HG03139 (cell line): ENCODE results near the gene ARIH1.
A peak's percentile ranks its signal among the peaks of the same experiment; 100 is the strongest.
"Not testable (repeated sequence)": the region's sequence is repeated elsewhere in the genome, so short reads cannot be mapped to it uniquely, and the experiment has no call there.

Source experiments
- ATAC-seq: cut with Tn5 transposase; IDR thresholded peaks from one replicate; pipeline ENCODE4 v1.9.1; 2021; ENCODE audit not compliant: unreplicated experiment

The ARIH1 gene, protein sequence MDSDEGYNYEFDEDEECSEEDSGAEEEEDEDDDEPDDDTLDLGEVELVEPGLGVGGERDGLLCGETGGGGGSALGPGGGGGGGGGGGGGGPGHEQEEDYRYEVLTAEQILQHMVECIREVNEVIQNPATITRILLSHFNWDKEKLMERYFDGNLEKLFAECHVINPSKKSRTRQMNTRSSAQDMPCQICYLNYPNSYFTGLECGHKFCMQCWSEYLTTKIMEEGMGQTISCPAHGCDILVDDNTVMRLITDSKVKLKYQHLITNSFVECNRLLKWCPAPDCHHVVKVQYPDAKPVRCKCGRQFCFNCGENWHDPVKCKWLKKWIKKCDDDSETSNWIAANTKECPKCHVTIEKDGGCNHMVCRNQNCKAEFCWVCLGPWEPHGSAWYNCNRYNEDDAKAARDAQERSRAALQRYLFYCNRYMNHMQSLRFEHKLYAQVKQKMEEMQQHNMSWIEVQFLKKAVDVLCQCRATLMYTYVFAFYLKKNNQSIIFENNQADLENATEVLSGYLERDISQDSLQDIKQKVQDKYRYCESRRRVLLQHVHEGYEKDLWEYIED

DNA sequence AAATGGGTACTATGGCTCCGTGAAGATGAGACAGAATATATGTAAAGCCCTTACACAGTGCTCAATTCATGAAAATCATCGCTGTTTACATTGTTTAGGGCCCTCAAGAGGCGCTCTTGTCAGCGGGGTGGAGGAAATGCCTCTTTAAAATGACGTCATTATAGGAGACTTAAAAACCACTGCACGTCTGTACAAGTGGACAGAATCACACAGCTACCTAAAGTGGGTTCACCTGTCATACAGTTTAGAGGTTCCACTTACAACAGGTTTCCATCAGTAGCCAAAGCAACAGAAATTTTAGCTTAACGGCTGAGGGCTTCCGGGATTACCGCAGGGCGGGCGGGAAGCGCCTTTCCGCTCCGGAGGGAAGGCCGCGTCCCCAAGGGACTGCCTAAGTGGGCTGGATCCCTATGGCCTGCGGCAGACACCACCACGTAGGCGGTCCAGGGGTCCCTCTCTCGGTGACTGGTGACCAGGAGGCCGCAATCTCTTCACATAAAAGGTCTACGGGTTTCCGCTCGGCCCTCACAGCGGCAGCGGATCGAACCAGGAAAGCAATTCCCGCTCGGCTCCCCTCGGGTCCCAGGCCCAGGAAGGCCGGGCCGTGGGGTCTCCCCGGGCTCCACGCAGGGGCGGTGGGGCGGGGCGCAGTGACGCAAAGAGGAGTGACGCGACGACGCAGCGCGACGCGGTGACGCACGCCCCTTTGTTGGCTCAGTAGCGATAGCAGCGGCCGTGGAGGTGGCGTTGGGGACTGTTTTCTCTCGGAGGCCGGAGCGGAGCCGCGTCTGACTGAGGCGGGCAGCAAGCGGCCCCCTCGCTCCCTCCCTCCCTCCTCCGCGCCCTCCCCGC, at the start of gene ARIH1:
ARIH1 (plus strand) TSS at position 717 of the 852 bp plus-strand sequence. CDS start 310 bp downstream, outside the sequence.
- ATAC-seq = peak; percentile 77

DNA sequence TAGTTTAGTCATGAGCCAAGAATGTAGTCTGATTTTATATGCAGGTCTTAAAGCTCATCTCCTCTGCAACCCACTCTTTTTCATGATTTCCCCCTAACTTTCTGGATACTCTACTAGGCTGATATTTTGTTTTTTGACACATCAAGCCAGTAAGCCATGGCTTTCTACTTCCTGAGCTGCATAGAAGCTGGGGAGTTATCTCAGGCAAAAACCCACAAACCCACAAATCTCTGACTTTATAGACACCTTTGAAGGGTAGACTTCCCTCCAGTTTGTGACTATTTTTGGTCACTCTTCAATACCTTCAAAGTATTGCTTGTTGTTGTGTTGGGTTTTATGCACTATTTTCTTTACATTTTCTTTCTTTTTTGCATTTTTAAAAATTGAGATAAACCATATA, 47.4 kb upstream of the ARIH1 start:
- no peak for ATAC-seq

DNA sequence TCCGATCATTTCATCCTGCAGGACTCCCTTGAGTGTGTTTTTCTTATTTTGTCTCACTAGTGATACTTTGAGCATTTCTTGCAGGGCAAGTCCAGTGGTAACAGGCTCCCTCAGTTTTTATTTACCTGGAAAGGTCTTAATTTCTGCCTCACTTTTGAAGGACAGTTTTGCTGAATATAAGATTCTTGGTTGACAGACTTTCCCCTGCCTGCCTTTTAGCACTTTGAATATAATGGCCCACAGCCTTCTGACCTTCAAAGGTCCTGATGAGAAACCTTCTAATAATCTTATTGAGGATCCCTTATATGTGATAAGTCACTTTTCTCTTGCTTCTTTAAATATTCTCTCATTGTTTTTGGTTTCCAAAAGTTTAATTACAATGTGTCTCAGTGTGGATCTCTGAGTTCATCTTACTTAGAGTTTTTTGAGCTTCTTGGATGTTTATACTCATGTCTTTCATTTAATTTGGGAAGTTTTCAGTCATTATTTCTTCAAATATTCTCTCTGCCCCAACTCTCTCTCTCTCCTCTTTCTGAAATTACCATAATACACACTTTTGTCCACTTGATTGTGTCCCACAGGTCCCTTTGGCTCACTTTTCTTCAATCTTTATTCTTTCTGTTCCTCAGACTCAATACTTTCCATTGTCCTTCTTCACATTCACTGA, 36.3 kb upstream of the ARIH1 start:
- no peak for ATAC-seq

DNA sequence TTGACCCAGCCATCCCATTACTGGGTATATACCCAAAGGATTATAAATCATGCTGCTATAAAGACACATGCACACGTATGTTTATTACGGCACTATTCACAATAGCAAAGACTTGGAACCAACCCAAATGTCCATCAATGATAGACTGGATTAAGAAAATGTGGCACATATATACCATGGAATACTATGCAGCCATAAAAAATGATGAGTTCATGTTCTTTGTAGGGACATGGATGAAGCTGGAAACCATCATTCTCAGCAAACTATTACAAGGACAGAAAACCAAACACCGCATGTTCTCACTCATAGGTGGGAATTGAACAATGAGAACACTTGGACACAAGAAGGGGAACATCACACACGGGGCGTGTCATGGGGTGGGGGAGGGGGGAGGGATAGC, 31.3 kb upstream of the ARIH1 start:
- not testable (repeated sequence) for ATAC-seq

DNA sequence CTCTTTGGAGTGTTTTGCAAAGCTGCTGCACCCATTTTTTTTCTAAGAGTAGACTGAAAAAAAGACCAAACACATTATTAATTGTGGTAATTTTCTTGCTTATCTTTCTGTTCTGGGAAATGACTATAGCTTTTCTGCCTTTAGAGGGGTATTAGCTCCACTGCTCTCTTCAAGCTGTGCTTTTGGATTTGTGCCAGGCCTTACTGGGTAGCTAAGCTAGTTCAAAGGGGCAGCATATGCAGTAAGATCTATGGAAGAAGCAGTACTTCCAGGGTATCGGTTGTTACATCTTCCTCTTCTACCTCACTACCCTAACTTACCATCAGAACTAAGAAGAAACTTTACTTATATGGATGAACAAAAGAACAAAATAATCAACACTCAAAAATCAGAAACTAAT, 28.7 kb upstream of the ARIH1 start:
- no peak for ATAC-seq

DNA sequence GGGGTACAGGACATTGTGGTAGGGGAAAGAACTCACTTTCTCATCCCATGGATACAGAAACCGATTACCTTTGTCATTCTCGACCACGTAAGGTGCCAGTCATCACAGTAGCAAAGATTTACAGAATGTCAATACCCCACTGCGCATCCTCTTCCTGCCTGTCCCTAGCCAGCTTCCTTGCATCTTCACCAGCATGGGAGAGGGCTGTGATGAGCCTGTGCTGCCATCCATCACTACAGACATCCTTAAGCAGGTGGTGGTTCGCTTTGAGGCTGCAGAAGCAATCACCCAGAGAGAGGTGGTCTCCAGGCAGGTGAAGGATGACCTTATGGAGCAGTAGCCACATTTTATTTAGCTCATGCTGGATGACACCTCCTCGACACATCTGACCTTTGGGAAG, 23.3 kb upstream of the ARIH1 start:
- ATAC-seq = no peak

DNA sequence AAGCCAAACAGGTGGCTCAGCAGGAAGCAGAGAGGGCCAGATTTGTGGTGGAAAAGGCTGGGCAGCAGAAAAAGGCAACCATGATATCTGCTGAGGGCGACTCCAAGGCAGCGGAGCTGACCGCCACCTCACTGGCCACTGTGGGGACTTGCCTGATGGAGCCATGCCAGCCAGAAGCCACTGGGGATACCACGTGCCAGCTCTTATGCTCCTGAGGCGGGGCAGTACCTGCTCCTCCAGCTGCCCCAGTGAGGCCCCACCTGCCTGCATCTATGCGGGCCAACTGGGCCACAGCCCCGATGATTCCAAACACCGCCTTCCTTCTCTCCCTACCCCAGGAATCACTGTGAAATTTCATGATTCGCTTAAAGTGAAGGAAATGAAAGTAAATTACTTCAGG, 22.9 kb upstream of the ARIH1 start:
- no peak for ATAC-seq

DNA sequence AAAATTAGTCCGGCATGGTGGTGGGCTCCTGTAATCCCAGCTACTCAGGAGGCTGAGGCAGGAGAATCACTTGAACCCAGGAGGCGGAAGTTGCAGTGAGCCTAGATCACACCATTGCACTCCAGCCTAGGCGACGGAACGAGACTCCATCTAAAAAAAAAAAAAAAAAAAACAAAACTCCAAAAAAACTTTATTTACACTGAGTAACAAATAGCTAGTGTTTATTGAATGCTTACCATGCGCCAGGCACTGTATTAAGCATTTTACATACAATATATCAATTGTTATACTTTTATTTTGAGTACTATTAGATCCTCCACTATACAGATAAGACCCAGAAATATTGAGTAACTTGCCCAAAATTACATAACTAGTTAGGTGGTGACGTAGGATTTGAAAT, 17.4 kb upstream of the ARIH1 start:
- no peak for ATAC-seq

DNA sequence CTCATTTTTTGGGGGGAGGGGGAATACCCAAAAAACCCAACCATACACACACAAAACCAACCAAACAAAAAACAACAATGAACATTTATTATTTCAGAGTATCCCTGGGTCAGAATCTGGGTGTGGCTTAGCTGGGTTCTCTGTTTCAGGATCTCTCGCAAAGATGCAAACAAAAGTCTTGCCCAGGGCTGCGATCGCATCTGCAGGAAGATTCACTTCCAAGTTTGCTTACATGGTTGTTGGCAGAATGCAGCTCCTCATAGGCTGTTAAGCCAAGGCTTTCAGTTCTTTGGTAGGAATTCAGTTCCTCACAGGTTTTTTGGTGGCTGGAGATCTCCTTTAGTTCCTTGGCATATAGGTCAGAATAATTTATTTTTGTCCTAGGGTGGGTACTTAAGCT, 13.7 kb upstream of the ARIH1 start:
- ATAC-seq = no peak

DNA sequence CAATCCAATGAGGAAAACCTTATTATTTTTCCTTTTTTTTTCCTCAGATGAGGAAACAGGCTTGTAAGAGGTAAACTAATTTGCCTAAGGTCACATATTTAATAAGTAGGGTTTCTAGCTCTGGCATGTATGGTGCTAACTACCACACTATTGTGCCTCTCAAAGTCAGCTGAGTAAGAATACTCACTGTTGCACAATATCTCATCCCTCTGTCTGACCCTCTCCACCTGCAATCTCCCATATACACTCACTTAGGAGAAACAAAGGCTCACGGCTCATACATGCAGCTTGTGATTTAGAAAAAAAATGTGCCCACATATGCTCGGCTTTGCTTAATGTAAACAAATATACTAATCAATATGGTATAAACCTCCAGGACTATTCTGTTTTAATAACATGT, 10.4 kb upstream of the ARIH1 start:
- ATAC-seq = no peak

DNA sequence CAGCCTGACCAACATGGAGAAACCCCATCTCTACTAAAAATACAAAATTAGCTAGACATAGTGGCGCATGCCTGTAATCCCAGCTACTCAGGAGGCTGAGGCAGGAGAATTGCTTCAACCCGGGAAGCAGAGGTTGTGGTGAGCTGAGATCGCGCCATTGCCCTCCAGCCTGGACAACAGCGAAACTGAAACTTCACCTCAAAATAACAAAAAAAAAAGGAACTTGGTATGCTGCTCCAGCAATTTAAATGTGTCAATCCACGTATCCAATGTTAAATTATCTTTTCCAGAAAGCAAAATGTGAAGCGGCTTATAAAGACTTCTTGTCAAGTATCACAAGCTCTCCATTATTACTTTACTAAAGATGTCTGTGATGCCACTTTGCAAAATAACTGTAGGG, 9.9 kb upstream of the ARIH1 start:
- ATAC-seq = no peak

DNA sequence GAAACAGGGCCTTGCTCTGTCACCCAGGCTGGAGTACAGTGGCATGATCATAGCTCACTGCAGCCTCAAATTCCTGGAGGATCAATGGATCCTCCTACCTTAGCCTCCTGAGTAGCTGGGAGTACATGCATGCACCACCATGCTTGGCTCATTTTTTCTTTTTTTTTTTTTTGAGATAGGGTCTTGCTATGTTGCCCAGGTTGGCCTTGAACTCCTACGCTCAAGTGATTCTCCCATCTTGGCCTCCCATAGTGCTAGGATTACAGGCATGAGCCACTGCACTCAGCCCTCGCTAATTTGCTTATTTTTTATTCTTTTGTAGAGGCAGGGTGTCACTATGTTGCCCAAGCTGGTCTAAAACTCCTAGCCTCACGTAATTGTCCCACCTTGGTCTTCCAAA, 6.0 kb upstream of the ARIH1 start:
- no peak for ATAC-seq

DNA sequence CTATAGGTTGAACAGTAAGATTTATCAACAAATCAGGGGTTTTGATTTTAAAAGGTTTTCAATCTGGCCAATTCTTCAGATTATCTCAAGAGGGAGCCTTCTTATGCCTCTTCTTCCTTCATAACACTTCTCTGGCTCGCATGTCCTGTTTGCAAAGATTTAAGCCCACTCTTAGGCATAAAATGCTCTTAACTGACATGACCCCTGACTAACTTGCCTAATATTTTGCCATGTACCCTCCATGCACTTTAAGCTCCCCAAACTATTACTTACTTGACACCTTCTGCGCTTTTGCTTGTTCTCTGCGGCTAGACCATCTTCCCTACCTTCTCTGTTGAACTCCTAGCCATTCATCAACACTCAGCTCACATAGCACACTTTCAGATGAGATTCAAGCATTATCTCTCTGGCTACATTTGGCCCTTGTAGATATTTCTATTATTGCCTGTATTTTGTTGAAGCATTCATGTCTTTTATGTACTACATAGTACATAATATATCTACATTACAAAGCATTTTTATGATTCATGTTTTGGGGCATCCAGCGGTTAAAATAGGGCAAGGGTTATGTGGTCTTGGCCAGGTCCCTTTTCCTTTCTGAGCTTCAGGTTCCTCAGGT, 1.0 kb upstream of the ARIH1 start:
- no peak for ATAC-seq

DNA sequence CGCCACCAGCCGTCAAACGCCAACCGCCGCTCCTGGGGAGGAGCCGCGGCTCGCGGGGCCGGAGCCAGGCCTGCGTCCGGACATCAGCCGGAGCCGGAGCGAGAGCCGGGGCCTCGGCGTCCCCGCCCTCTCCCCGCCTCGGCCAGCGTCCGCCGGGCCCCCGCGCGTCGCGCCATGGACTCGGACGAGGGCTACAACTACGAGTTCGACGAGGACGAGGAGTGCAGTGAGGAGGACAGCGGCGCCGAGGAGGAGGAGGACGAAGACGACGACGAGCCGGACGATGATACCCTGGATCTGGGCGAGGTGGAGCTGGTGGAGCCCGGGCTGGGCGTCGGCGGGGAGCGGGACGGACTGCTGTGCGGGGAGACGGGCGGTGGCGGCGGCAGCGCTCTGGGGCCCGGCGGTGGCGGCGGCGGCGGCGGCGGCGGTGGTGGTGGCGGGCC, 359 bp downstream of the ARIH1 start:
- ATAC-seq = peak; percentile 4

DNA sequence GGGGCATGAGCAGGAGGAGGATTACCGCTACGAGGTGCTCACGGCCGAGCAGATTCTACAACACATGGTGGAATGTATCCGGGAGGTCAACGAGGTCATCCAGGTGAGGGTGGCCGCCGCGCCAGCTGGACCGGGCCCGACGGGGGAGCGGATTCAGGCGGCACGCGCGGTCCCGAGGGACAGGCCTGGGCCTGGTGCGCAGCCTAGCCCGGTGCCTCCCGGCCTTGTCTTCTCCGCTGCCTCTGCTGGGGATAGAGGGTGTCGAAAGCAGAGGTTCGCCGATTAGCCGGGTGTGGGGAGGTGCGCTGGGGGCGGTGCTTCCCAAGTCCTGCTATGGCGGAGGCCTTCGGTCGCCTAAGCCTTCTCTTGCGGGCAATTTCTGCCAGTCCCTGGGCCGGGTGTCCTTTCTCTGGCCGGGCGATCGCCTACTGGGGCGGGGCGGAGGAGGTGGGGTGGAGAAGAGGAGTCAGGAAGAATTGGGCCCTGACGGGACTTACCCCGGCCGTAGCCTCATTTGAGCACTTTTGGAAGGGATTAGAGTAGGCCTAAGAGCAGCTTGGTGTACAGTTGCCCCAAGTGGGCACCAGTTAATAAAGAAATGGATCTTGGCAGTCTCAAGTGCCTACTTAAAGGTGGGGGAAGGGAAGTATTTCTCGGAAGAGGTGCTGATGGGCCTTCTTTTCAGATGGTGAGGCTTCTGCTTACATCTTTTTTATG, 940 bp downstream of the ARIH1 start:
- peak; percentile 30 for ATAC-seq

DNA sequence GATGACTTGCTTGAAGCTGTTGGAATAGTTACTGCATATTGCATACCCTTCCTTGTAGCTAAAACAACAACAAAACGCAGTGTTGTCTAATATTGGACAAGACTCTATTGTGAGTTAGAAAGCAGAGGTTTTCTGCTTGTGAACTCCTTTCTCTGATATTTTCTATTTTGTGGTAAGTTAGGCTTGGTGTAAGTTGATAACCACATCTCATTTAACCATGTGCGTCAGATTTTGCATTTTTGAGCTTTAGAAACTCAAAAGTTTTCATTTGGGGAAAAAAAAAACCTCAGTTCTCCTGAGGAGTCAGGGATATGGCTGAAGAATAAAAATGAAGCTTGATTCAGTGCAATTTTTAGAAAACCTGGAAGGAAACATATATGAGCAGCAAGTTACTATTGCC, 1.5 kb downstream of the ARIH1 start:
- no peak for ATAC-seq

DNA sequence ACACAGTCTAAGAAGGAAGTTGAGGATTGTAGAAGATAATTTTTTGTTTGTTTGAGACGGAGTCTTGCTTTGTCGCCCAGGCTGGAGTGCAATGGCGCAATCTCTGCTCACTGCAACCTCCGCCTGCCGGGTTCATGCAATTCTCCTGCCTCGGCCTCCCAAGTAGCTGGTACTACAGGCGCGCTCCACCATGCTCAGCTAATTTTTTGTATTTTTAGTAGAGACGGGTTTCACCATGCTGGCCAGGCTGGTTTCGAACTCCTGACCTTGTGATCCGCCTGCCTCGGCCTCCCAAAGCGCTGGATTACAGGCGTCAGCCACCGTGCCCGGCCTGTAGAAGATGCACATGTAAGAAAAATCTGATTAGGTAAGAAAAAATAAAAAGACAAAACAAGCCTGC, 2.2 kb downstream of the ARIH1 start:
- ATAC-seq = not testable (repeated sequence)

DNA sequence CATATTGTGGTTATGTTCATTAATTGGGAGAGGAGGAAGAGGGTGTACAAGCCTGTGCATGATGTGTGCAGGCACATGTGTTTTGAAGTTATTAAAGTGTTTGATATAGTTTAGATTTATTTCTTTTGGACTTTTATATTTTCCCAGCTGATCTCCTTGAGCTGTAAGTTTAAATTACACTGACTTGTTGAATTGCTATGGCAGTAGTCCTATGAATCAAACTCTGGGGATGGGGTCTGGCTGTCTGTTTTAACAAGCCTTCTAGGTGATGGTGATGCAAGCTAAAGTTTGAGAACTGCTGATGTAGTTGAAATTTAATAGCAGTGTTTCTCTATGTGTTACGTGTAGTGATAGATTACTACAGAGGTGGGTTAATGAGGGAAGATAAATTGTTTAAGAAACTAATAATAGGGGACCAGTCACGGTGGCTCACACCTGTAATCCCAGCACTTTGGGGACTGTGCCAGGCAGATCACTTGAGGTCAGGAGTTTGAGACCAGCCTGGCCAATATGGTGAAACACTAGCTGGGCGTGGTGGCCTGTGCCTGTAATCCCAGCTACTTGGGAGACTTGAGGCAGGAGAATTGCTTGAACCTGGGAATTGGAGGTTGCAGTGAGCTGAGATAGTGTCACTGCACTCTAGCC, 7.0 kb downstream of the ARIH1 start:
- no peak for ATAC-seq

DNA sequence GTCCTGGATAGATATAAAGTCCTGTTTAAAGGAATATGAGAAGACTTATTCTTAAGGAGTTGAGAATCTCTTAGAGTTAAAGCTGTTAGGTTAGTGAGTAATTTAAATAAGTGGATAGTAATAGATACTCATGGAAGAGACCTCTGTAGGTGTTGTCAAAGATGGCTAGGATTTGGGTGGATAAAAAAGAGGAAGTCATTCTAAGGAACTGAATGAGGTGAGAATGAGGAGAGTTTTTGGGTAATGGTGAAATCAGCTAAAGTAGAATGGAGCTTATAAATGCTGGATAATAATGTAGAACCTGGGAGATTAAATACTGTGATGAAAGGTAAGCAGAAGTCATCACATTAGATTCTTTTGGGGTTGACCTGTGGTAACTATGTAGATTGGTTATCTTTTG, 8.1 kb downstream of the ARIH1 start:
- ATAC-seq = no peak

DNA sequence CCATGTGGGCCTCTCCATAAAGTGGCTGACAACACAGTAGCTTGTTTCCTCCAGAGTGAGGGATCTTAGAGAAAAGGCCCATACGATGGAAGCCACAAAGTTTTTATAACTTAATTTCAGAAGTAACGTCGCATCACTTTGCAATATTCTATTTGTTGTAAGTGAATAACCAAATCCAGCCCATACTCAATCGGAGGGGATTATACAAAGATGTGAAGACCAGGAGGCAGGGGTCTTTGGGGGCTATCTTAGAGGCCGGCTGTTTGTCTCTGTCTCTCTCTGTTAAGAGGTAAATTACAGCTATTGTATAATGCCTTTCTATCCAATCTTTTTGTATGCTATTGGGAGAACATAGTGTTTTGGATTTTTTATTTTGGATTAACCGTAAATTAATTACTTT, 9.1 kb downstream of the ARIH1 start:
- no peak for ATAC-seq
